Measurements from ENCODE around the gene USP3. TPM values are rescaled to one million over a fixed set of nuclear protein-coding genes. Genes with fewer than 3 reads are reported as not detected.
A peak's percentile ranks its signal among the peaks of the same experiment; 100 is the strongest.

Gene USP3
- total and polyA plus RNA-seq, 2 of the 13 experiments (the other 11 are each of a cell fraction or from before 2014, with no cell fraction given) = 14.3 to 61.2 TPM

GRCh38 chr15:63466378-63467192 lies 37.8 kb upstream of the USP3 start (continued):
- TF ChIP-seq BATF2 (CRISPR knock-in tag; IDR thresholded peaks at IDR 0.05) = no peak
- TF ChIP-seq MAZ (IDR thresholded peaks at IDR 0.05; ENCODE audit: borderline replicate concordance, low read depth, low read length) = no peak
- TF ChIP-seq MAZ (CRISPR knock-in tag; IDR thresholded peaks at IDR 0.05; ENCODE audit: low read depth) = peak; percentile 67
- TF ChIP-seq ZSCAN30 (CRISPR knock-in tag; IDR thresholded peaks at IDR 0.05) = 0 out of 2 replicates have a peak, but pooled peaks have one; percentile 29
- TF ChIP-seq ZMYM2 (CRISPR knock-in tag; IDR thresholded peaks at IDR 0.05) = no peak
- no peak for TF ChIP-seq NBN (conservative IDR thresholded peaks at IDR 0.05)
- peak; percentile 34 for TF ChIP-seq TEAD3 (CRISPR knock-in tag; optimal IDR thresholded peaks at IDR 0.05; ENCODE audit: borderline replicate concordance)
- no peak for TF ChIP-seq MXD1 (CRISPR knock-in tag; IDR thresholded peaks at IDR 0.05)
- TF ChIP-seq ZNF136 (CRISPR knock-in tag; IDR thresholded peaks at IDR 0.05; ENCODE audit: low read depth) = peak; percentile 83; the same call in 1 of the 2 replicates
- no peak for TF ChIP-seq NRL (CRISPR knock-in tag; IDR thresholded peaks at IDR 0.05; ENCODE audit: borderline replicate concordance)
- TF ChIP-seq RFX3 (CRISPR knock-in tag; IDR thresholded peaks at IDR 0.05) = no peak
- TF ChIP-seq SRF (IDR thresholded peaks at IDR 0.05; ENCODE audit: low read depth, low read length) = no peak
- no peak for TF ChIP-seq ZBTB39 (CRISPR knock-in tag; IDR thresholded peaks at IDR 0.05)
- peak; percentile 89 for TF ChIP-seq SOX5 (CRISPR knock-in tag; IDR thresholded peaks at IDR 0.05; ENCODE audit: borderline replicate concordance)
- no peak for TF ChIP-seq HHEX (CRISPR knock-in tag; IDR thresholded peaks at IDR 0.05)
- no peak for TF ChIP-seq ZNF180 (CRISPR knock-in tag; IDR thresholded peaks at IDR 0.05; ENCODE audit: borderline replicate concordance, low read depth)
- peak; percentile 40; the same call in 1 of the 2 replicates for TF ChIP-seq POGZ (CRISPR knock-in tag; IDR thresholded peaks at IDR 0.05)
- TF ChIP-seq ZNF317 (CRISPR knock-in tag; IDR thresholded peaks at IDR 0.05) = no peak
- peak; percentile 52; the same call in 1 of the 2 replicates for TF ChIP-seq TARDBP (CRISPR knock-in tag; IDR thresholded peaks at IDR 0.05)
- TF ChIP-seq TFAP4 (IDR thresholded peaks at IDR 0.05; ENCODE audit: borderline replicate concordance, low read depth) = peak; percentile 59; the same call in 1 of the 2 replicates
- no peak for TF ChIP-seq ZNF841 (CRISPR knock-in tag; IDR thresholded peaks at IDR 0.05; ENCODE audit: borderline replicate concordance)
- peak; percentile 68 for TF ChIP-seq IRF2 (CRISPR knock-in tag; IDR thresholded peaks at IDR 0.05)
- no peak for TF ChIP-seq ZNF644 (CRISPR knock-in tag; IDR thresholded peaks at IDR 0.05; ENCODE audit: low read depth)
- TF ChIP-seq ZNF331 (CRISPR knock-in tag; IDR thresholded peaks at IDR 0.05) = no peak; the same call in 1 of the 2 replicates
- TF ChIP-seq SRSF1 (optimal IDR thresholded peaks at IDR 0.05; ENCODE audit: low read depth, low read length) = no peak
- no peak for TF ChIP-seq NCOA1 (CRISPR knock-in tag; IDR thresholded peaks at IDR 0.05)
- TF ChIP-seq ZNF224 (CRISPR knock-in tag; IDR thresholded peaks at IDR 0.05) = no peak
- TF ChIP-seq ZNF839 (CRISPR knock-in tag; IDR thresholded peaks at IDR 0.05; ENCODE audit: borderline replicate concordance) = no peak
- no peak for TF ChIP-seq ZNF510 (CRISPR knock-in tag; IDR thresholded peaks at IDR 0.05; ENCODE audit: low read depth)

Measured in HepG2 (cell line).